GM12878 (cell line): Measurements from ENCODE around the gene SUPT4H1. TPM values are rescaled to one million over a fixed set of nuclear protein-coding genes. Genes with fewer than 3 reads are reported as not detected.

Experiments used
- ATAC-seq: fragments of 200-7000 bp; cut with Tn5 transposase; 3 replicates; pipeline ENCODE4 v1.9.1; 2020; ENCODE audit warnings: mild to moderate bottlenecking, moderate library complexity
- BruUV-seq: library from RNA; stranded (reverse); fragments of 400-500 nt; replicated peaks from 2 replicates; lab custom pipeline; 2021; lab: Mats Ljungman, UMichigan
- CTCF ChIA-PET: fragments of 300-600 bp; sonication (Branson Sonifier 250); formaldehyde crosslinking; extraction: SDS; loops from one replicate; lab custom pipeline; 2021; ENCODE audit warnings: inconsistent platforms; lab: Yijun Ruan, JAX
- POLR2A ChIA-PET: fragments of 350-600 bp; formaldehyde crosslinking; extraction: SDS; loops from one replicate; lab custom pipeline; 2021; ENCODE audit warnings: inconsistent platforms; lab: Charles Lee
- RAD21 ChIA-PET: fragments of 300-600 bp; sonication (Branson Sonifier 250); formaldehyde crosslinking; loops from one replicate; lab custom pipeline; 2023; ENCODE audit warnings: antibody characterized with exemption; ENCODE audit not compliant: unreplicated experiment; lab: Charles Lee
- SMC1A ChIA-PET: fragments of 300-600 bp; sonication (Branson Sonifier 250); formaldehyde crosslinking; loops from one replicate; lab custom pipeline; 2023; ENCODE audit not compliant: unreplicated experiment, uncharacterized antibody; lab: Charles Lee
- DNase-seq: peaks from one replicate; pipeline ENCODE4 v3.0.0-alpha.2; 2011; ENCODE audit warnings: low read depth, low spot score
- FAIRE-seq: peaks from 3 replicates; lab custom pipeline; 2011; peaks lifted over from hg19 to GRCh38; lab: Jason Lieb, UNC
- H2AFZ ChIP-seq: 2 replicates; pipeline ENCODE4 v1.6.0; 2011; ENCODE audit warnings: low read depth, low read length, control low read depth; ENCODE audit not compliant: control insufficient read depth
- H3K27ac ChIP-seq: 2 replicates; pipeline ENCODE4 v1.5.1; 2011; ENCODE audit warnings: control low read depth; ENCODE audit not compliant: control insufficient read depth, insufficient read depth
- H3K27me3 ChIP-seq, 2 experiments: replicated peaks in 1 of 2; 2 replicates each; pipeline versions ENCODE4 v1.6.0 to v1.6.1; 2011; ENCODE audit warnings: low read length in 1 of 2; ENCODE audit not compliant: control insufficient read depth in 2 of 2, insufficient read depth in 2 of 2
- H3K36me3 ChIP-seq, 2 experiments: 2 replicates each; pipeline ENCODE4 v1.5.1; 2011; ENCODE audit warnings: low read length in 1 of 2; ENCODE audit not compliant: control insufficient read depth in 2 of 2, insufficient read depth in 2 of 2
- H3K4me1 ChIP-seq: 2 replicates; pipeline ENCODE4 v1.6.1; 2011; ENCODE audit warnings: mild to moderate bottlenecking, low read length, moderate library complexity, mixed read lengths; ENCODE audit not compliant: control insufficient read depth, insufficient read depth
- H3K4me2 ChIP-seq: 2 replicates; pipeline ENCODE4 v1.6.0; 2011; ENCODE audit warnings: control low read depth; ENCODE audit not compliant: control insufficient read depth, insufficient read depth
- H3K4me3 ChIP-seq: fragments of 200-600 bp; sonication (generic); 2 replicates; pipeline ENCODE4 v1.5.1; 2016
- H3K79me2 ChIP-seq: 2 replicates; pipeline ENCODE4 v1.6.0; 2011; ENCODE audit warnings: low read length; ENCODE audit not compliant: control insufficient read depth, insufficient read depth
- H3K9ac ChIP-seq: 2 replicates; pipeline ENCODE4 v1.8.0; 2011; ENCODE audit warnings: low read length, control low read depth, mixed read lengths; ENCODE audit not compliant: control insufficient read depth, insufficient read depth
- H3K9me3 ChIP-seq: replicated peaks from 3 replicates; pipeline ENCODE4 v1.5.1; 2011; ENCODE audit warnings: mild to moderate bottlenecking, low read length; ENCODE audit not compliant: control insufficient read depth, insufficient read depth
- H4K20me1 ChIP-seq: 2 replicates; pipeline ENCODE4 v1.6.0; 2011; ENCODE audit not compliant: control insufficient read depth, insufficient read depth
- BHLHE40 ChIP-seq, 2 experiments: fragments of 450-650 bp in 1 of 2; IDR thresholded peaks; 2 replicates each; pipeline ENCODE4 v1.6.1; 2011 to 2017; ENCODE audit warnings: low read depth in 2 of 2, borderline replicate concordance in 1 of 2, improper control_type of control experiment in 1 of 2, low read length in 1 of 2, mild to moderate bottlenecking in 1 of 2
- CREB1 ChIP-seq: IDR thresholded peaks from 2 replicates; pipeline ENCODE4 v1.6.1; 2012; ENCODE audit warnings: low read depth, mild to moderate bottlenecking, inconsistent platforms
- EED ChIP-seq: sonication (generic); IDR thresholded peaks from 2 replicates; pipeline ENCODE4 v1.6.1; 2016; ENCODE audit warnings: antibody characterized with exemption, low read depth
- GABPA ChIP-seq: IDR thresholded peaks from 2 replicates; pipeline ENCODE4 v1.6.1; 2014; ENCODE audit warnings: antibody characterized with exemption, low read depth, mild to moderate bottlenecking, inconsistent platforms
- MTA3 ChIP-seq: IDR thresholded peaks from 2 replicates; pipeline ENCODE4 v1.6.1; 2012; ENCODE audit warnings: low read length, inconsistent platforms, borderline replicate concordance
- PAX5 ChIP-seq: IDR thresholded peaks from 2 replicates; pipeline ENCODE4 v1.6.1; 2011; ENCODE audit warnings: low read depth, low read length, borderline replicate concordance
- PAX8 ChIP-seq: fragments of 450-650 bp; IDR thresholded peaks from 2 replicates; pipeline ENCODE4 v1.6.1; 2017; ENCODE audit warnings: mild to moderate bottlenecking, moderate library complexity
- STAT3 ChIP-seq: IDR thresholded peaks from 2 replicates; pipeline ENCODE4 v1.6.1; 2011; ENCODE audit warnings: low read depth, low read length, improper control_type of control experiment
- TARDBP ChIP-seq: IDR thresholded peaks from 2 replicates; pipeline ENCODE4 v1.6.1; 2016; ENCODE audit warnings: borderline replicate concordance
- TCF3 ChIP-seq: IDR thresholded peaks from 2 replicates; pipeline ENCODE4 v1.6.1; 2012; ENCODE audit warnings: low read depth, mild to moderate bottlenecking, low read length, borderline replicate concordance; ENCODE audit not compliant: insufficient read depth
- YY1 ChIP-seq: IDR thresholded peaks from 2 replicates; pipeline ENCODE4 v1.6.1; 2011; ENCODE audit warnings: low read depth, mild to moderate bottlenecking, low read length
- ZNF207 ChIP-seq: fragments of 450-650 bp; IDR thresholded peaks from 2 replicates; pipeline ENCODE4 v1.6.1; 2014; ENCODE audit warnings: antibody characterized with exemption, mild to moderate bottlenecking, borderline replicate concordance
- WGBS: methylation state at CpG from one replicate; pipeline ENCODE4 v1.1.6; 2016; ENCODE audit warnings: low lambda C conversion rate; ENCODE audit not compliant: insufficient replicate concordance, insufficient coverage; ENCODE audit errors: missing lambda C conversion rate; 5-methylcytosine and 5-hydroxymethylcytosine counted together
- in situ Hi-C: fragments of 300-500 bp; cut with MboI; formaldehyde crosslinking; loops from 9 replicates; pipeline ENCODE4 v1.14.3; 2018; ENCODE audit warnings: mixed read lengths
- intact Hi-C: fragments of 100-400 bp; cut with micrococcal nuclease; formaldehyde crosslinking; loops from one replicate; pipeline ENCODE4 v1.14.2; 2022; ENCODE audit not compliant: unreplicated experiment
- polyA plus RNA-seq, 11 experiments: library from polyadenylated mRNA; depleted of rRNA in 4 of 11; unstranded in 6 of 11; stranded (reverse) in 5 of 11; fragments of >200 nt; fragmentation: Nextera tagmentation in 4 of 11; fragmentation: Illumina TruSeq in 1 of 11; extraction: Ambion mirVana in 4 of 11; extraction: Trizol in 1 of 11; gene quantifications; 1 replicate in 1 of 11; 2 replicates in 10 of 11; pipeline versions ENCODE4 v1.2.1 to v1.2.3, GENCODE V29; 2011 to 2016; ENCODE audit warnings: inconsistent platforms in 2 of 11, missing spikeins in 2 of 11, low read depth in 1 of 11
- total RNA-seq, 4 experiments: library from RNA; depleted of rRNA in 3 of 4; stranded (reverse); fragments of >200 nt in 3 of 4; fragmentation: Illumina TruSeq in 1 of 4; extraction: Trizol in 1 of 4; gene quantifications; 2 replicates each; pipeline versions ENCODE4 v1.2.1 to v1.2.3, GENCODE V29; 2013 to 2021
- TF ChIP-seq, protein P1 (sequence below): fragments of 150-350 bp; IDR thresholded peaks from 2 replicates; pipeline ENCODE4 v1.6.1; 2014; ENCODE audit warnings: mild to moderate bottlenecking, low read depth, low read length
- TF ChIP-seq, protein P2 (sequence below): IDR thresholded peaks from 2 replicates; pipeline ENCODE4 v1.6.1; 2012; ENCODE audit warnings: low read depth, low read length, improper control_type of control experiment
- TF ChIP-seq, protein P3 (sequence below): fragments of 450-650 bp; IDR thresholded peaks from 2 replicates; pipeline ENCODE4 v1.6.1; 2017; ENCODE audit warnings: mild to moderate bottlenecking

Gene SUPT4H1
- total and polyA plus RNA-seq, 10 of the 15 experiments (the other 5 are each of a cell fraction or from before 2014, with no cell fraction given), result 83.8 to 293 (median 128) TPM

DNA sequence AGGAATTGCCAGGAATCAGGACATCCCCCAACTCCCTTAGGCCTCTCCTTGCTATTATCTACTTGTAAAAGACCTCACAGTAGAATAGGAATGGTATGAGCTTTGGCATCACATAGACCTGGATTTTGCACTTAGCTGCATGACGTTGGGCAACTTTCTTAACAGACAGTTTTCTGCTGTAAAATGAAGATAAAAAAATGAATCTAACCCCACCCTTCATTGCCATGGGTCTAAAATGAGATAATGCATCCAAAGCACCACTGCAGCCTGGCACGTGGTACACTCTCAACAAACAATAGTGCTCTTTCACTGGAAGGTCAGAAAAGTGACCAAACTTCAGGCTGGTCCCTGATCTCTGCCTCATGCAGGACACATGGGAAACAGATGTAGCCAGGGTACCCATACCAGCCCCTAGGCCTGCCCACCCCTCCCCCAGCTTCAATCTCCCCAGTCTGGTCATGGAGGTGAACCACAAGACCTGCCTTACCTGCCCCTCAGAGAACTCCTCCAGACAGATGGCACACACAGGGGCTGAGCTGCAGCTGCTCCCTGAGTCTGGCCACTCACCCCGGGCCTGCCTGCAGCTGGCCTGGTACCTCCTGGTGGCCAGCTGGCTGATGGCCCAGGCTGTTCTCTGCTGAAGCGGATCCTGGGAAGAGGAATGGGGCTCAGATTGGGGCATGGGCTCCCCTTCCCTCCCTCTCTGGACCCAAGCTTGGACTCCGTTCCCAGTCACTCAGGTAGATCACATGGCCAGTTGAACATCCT, 8.5 kb upstream of the SUPT4H1 start:
- in situ Hi-C loops, result no loop called here
- no peaks in the 10 kb centered on the region for H3K4me1 ChIP-seq
- intact Hi-C loops, result no loop called here
- ATAC-seq, result no peak
- H3K9ac ChIP-seq, result no peak overlapping the region
- H3K27me3 ChIP-seq, result no peaks in the 10 kb centered on the region
- H2AFZ ChIP-seq, result no peak overlapping the region
- H4K20me1 ChIP-seq, result no peaks in the 10 kb centered on the region
- no peak overlapping the region for H3K4me3 ChIP-seq
- H3K79me2 ChIP-seq, result no peaks in the 10 kb centered on the region
- TF ChIP-seq YY1, result no peak
- TF ChIP-seq PAX8, result no peak
- no peak for TF ChIP-seq BHLHE40 (IDR thresholded peaks at IDR 0.05; ENCODE audit: borderline replicate concordance in 1 of 2, low read depth in 2 of 2, low read length in 1 of 2)
- no peak for TF ChIP-seq GABPA
- TF ChIP-seq, protein P1, sequence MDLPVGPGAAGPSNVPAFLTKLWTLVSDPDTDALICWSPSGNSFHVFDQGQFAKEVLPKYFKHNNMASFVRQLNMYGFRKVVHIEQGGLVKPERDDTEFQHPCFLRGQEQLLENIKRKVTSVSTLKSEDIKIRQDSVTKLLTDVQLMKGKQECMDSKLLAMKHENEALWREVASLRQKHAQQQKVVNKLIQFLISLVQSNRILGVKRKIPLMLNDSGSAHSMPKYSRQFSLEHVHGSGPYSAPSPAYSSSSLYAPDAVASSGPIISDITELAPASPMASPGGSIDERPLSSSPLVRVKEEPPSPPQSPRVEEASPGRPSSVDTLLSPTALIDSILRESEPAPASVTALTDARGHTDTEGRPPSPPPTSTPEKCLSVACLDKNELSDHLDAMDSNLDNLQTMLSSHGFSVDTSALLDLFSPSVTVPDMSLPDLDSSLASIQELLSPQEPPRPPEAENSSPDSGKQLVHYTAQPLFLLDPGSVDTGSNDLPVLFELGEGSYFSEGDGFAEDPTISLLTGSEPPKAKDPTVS, result no peak
- no peak for TF ChIP-seq PAX5
- TF ChIP-seq, protein P2, sequence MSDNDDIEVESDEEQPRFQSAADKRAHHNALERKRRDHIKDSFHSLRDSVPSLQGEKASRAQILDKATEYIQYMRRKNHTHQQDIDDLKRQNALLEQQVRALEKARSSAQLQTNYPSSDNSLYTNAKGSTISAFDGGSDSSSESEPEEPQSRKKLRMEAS, result no peak
- TF ChIP-seq MTA3, result no peak
- TF ChIP-seq, protein P3, sequence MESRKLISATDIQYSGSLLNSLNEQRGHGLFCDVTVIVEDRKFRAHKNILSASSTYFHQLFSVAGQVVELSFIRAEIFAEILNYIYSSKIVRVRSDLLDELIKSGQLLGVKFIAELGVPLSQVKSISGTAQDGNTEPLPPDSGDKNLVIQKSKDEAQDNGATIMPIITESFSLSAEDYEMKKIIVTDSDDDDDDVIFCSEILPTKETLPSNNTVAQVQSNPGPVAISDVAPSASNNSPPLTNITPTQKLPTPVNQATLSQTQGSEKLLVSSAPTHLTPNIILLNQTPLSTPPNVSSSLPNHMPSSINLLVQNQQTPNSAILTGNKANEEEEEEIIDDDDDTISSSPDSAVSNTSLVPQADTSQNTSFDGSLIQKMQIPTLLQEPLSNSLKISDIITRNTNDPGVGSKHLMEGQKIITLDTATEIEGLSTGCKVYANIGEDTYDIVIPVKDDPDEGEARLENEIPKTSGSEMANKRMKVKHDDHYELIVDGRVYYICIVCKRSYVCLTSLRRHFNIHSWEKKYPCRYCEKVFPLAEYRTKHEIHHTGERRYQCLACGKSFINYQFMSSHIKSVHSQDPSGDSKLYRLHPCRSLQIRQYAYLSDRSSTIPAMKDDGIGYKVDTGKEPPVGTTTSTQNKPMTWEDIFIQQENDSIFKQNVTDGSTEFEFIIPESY, result no peak
- TF ChIP-seq CREB1, result no peak
- no peak for TF ChIP-seq STAT3
- TF ChIP-seq ZNF207, result no peak
- TF ChIP-seq TCF3, result no peak
- no peak for TF ChIP-seq EED
- no peak for TF ChIP-seq TARDBP
- TF ChIP-seq, all 136 proteins: peak for 0
- ChIA-PET CTCF (interaction anchor here (1.0 to 2.6 kb wide), 3 partner anchors 14 to 57 kb away, joined by 3 to 6 read pairs (median 5); partner anchors contain the start of gene RNF43), POLR2A (interaction anchor here (0.9 kb wide), 1 partner anchor 353 kb away, joined by 3 read pairs; no protein-coding TSS in a partner anchor), SMC1A (interaction anchor here (1.1 to 1.8 kb wide), 6 partner anchors 22 to 57 kb away, joined by 3 to 7 read pairs (median 5); partner anchors contain the start of gene RNF43), RAD21 (interaction anchor here (0.9 to 1.2 kb wide), 2 partner anchors 43 to 57 kb away, joined by 3 read pairs; partner anchors contain the start of gene RNF43)
- DNase-seq (no peak), FAIRE-seq (no peak)
- no TSS peak for BruUV-seq
- H3K27ac ChIP-seq, result no peak overlapping the region
- WGBS, result 54% methylated on average over 4 of the region's 5 CpGs
- no peaks in the 10 kb centered on the region for H3K9me3 ChIP-seq
- no peak overlapping the region for H3K4me2 ChIP-seq
- peaks cover 0 to 29% of the 10 kb centered on the region in 2 experiments; a peak in 3 of 4 replicates for H3K36me3 ChIP-seq
